HepG2 (cell line): ENCODE results near the gene MYLK. TPM values are rescaled to one million over a fixed set of nuclear protein-coding genes. Genes with fewer than 3 reads are reported as not detected.

Experiments
- ATAC-seq: fragments of 200-7000 bp; cut with Tn5 transposase; 3 replicates; pipeline ENCODE4 v1.9.1; 2020; ENCODE audit warnings: mild to moderate bottlenecking, moderate library complexity
- BruUV-seq: library from RNA; stranded (reverse); fragments of 400-500 nt; replicated peaks from 2 replicates; lab custom pipeline; 2021; lab: Mats Ljungman, UMichigan
- CTCF ChIA-PET: fragments of 300-600 bp; formaldehyde crosslinking; extraction: SDS; loops from one replicate; lab custom pipeline; 2021; ENCODE audit warnings: low total read pairs, inconsistent platforms, low intra/inter-chr PET ratio; lab: Yijun Ruan, JAX
- POLR2A ChIA-PET: fragments of 350-600 bp; sonication (Branson Sonifier 250); formaldehyde crosslinking; loops from one replicate; lab custom pipeline; 2020; ENCODE audit warnings: antibody characterized with exemption, inconsistent platforms; lab: Yijun Ruan, JAX
- DNase-seq: peaks from one replicate; pipeline ENCODE4 v3.0.0-alpha.2; 2015; ENCODE audit warnings: low spot score
- FAIRE-seq: peaks from 3 replicates; lab custom pipeline; 2011; peaks lifted over from hg19 to GRCh38; lab: Jason Lieb, UNC
- H2AFZ ChIP-seq: one replicate; pipeline ENCODE4 v1.6.1; 2011; ENCODE audit warnings: low read length, inconsistent platforms
- H3K27ac ChIP-seq: fragments of 300-600 bp; 3 replicates; pipeline ENCODE4 v1.8.0; 2011; ENCODE audit warnings: mixed run types, mild to moderate bottlenecking, mixed read lengths, low read length, inconsistent platforms; ENCODE audit not compliant: insufficient read depth; ENCODE audit errors: extremely low read length
- H3K27me3 ChIP-seq, 2 experiments: fragments of 200-600 bp in 1 of 2; 2 replicates in 1 of 2; 3 replicates in 1 of 2; pipeline versions ENCODE4 v1.6.0 to v1.8.0; 2011; ENCODE audit warnings: low read length in 2 of 2, mild to moderate bottlenecking in 2 of 2, moderate library complexity in 2 of 2, inconsistent platforms in 1 of 2; ENCODE audit not compliant: insufficient read depth in 2 of 2, control insufficient read depth in 1 of 2
- H3K36me3 ChIP-seq, 2 experiments: fragments of 200-600 bp in 1 of 2; replicated peaks in 1 of 2; 2 replicates in 1 of 2; 3 replicates in 1 of 2; pipeline versions ENCODE4 v1.5.1 to v1.8.0; 2011; ENCODE audit warnings: low read length in 2 of 2, inconsistent platforms in 1 of 2; ENCODE audit not compliant: insufficient read depth in 2 of 2, control insufficient read depth in 1 of 2
- H3K4me1 ChIP-seq: 2 replicates; pipeline ENCODE4 v1.5.1; 2012; ENCODE audit warnings: low read length, inconsistent platforms; ENCODE audit not compliant: insufficient read depth
- H3K4me2 ChIP-seq: 2 replicates; pipeline ENCODE4 v1.6.0; 2011; ENCODE audit warnings: low read depth, low read length, inconsistent platforms
- H3K4me3 ChIP-seq, 3 experiments: fragments of 200-600 bp in 1 of 3; sonication (generic), shearing (Covaris generic) in 1 of 3; replicated peaks in 1 of 3; 2 replicates each; pipeline ENCODE4 v1.5.1; 2011 to 2016; ENCODE audit warnings: low read length in 3 of 3, inconsistent platforms in 2 of 3, low read depth in 2 of 3, mild to moderate bottlenecking in 2 of 3, control low read depth in 1 of 3, mixed read lengths in 1 of 3; ENCODE audit not compliant: insufficient read depth in 1 of 3
- H3K79me2 ChIP-seq: one replicate; pipeline ENCODE4 v1.6.1; 2011; ENCODE audit warnings: low read length, inconsistent platforms; ENCODE audit not compliant: insufficient read depth
- H3K9ac ChIP-seq: 2 replicates; pipeline ENCODE4 v1.6.0; 2011; ENCODE audit warnings: mild to moderate bottlenecking, low read depth, low read length, inconsistent platforms; ENCODE audit not compliant: insufficient read depth
- H3K9me3 ChIP-seq: 2 replicates; pipeline ENCODE4 v1.5.1; 2012; ENCODE audit warnings: mild to moderate bottlenecking, low read length
- H4K20me1 ChIP-seq: 2 replicates; pipeline ENCODE4 v1.6.0; 2011; ENCODE audit warnings: inconsistent platforms, mild to moderate bottlenecking, low read length, moderate library complexity; ENCODE audit not compliant: insufficient read depth
- ARNTL ChIP-seq: sonication (generic); formaldehyde crosslinking; IDR thresholded peaks from 2 replicates; pipeline ENCODE4 v1.4.0; 2020; ENCODE audit warnings: mild to moderate bottlenecking, missing genetic modification reagents
- ATAD3A ChIP-seq: sonication (generic); formaldehyde crosslinking; IDR thresholded peaks from 2 replicates; pipeline ENCODE4 v1.4.0; 2020; ENCODE audit warnings: missing genetic modification reagents
- KDM3A ChIP-seq: IDR thresholded peaks from 2 replicates; pipeline ENCODE4 v1.6.1; 2018; ENCODE audit warnings: low read depth, missing compliant biosample characterization
- MED13 ChIP-seq: sonication (generic); formaldehyde crosslinking; IDR thresholded peaks from 2 replicates; pipeline ENCODE4 v1.5.0; 2020; ENCODE audit warnings: missing genetic modification reagents
- MYC ChIP-seq: sonication (generic); formaldehyde crosslinking; IDR thresholded peaks from 2 replicates; pipeline ENCODE4 v1.9.0; 2021; ENCODE audit warnings: missing genetic modification reagents, borderline replicate concordance
- NFYB ChIP-seq: sonication (generic); formaldehyde crosslinking; IDR thresholded peaks from 2 replicates; pipeline ENCODE4 v1.4.0; 2020; ENCODE audit warnings: missing genetic modification reagents
- NR1H2 ChIP-seq: sonication (generic); formaldehyde crosslinking; IDR thresholded peaks from 2 replicates; pipeline ENCODE4 v1.8.1; 2022; ENCODE audit warnings: low read depth, missing genetic modification reagents, borderline replicate concordance
- REL ChIP-seq: sonication (generic); formaldehyde crosslinking; conservative IDR thresholded peaks from 2 replicates; pipeline ENCODE4 v1.8.0; 2022; ENCODE audit warnings: mild to moderate bottlenecking, missing genetic modification reagents, moderate library complexity
- SIN3B ChIP-seq: fragments of 150-350 bp; IDR thresholded peaks from 2 replicates; pipeline ENCODE4 v1.6.1; 2014; ENCODE audit warnings: low read length
- ZNF256 ChIP-seq: sonication (generic); formaldehyde crosslinking; conservative IDR thresholded peaks from 2 replicates; pipeline ENCODE4 v1.4.0; 2020; ENCODE audit warnings: missing genetic modification reagents
- ZNF660 ChIP-seq: sonication (generic); formaldehyde crosslinking; IDR thresholded peaks from 2 replicates; pipeline ENCODE4 v1.5.1; 2020; ENCODE audit warnings: mild to moderate bottlenecking, low read depth, missing genetic modification reagents, borderline replicate concordance
- WGBS: methylation state at CpG from one replicate; pipeline ENCODE4 v1.1.6; 2017; ENCODE audit warnings: low lambda C conversion rate; 5-methylcytosine and 5-hydroxymethylcytosine counted together
- in situ Hi-C: cut with HindIII; loops from 2 replicates; pipeline ENCODE4 v1.10.0; 2017; ENCODE audit warnings: low pct_unique_long_range_greater_than_20kb; ENCODE audit not compliant: extremely low pct_ligation_motif_present
- intact Hi-C: fragments of 100-400 bp; cut with micrococcal nuclease; formaldehyde crosslinking; loops from one replicate; pipeline ENCODE4 v1.10.0; 2022; ENCODE audit not compliant: unreplicated experiment
- polyA plus RNA-seq, 8 experiments: library from polyadenylated mRNA; depleted of rRNA in 3 of 8; stranded (reverse) in 7 of 8; unstranded in 1 of 8; fragments of >200 nt; fragmentation: Illumina TruSeq in 4 of 8; extraction: Trizol in 4 of 8; gene quantifications; 2 replicates each; pipeline versions ENCODE4 v1.2.1 to v1.2.3, GENCODE V29; 2011 to 2016; ENCODE audit warnings: low read depth in 4 of 8, missing spikeins in 1 of 8, mixed read lengths in 1 of 8; ENCODE audit not compliant: insufficient read depth in 1 of 8
- total RNA-seq, 5 experiments: library from RNA; depleted of rRNA; stranded (reverse); fragments of >200 nt; fragmentation: Illumina TruSeq; extraction: Trizol; gene quantifications; 2 replicates each; pipeline ENCODE4 v1.2.3, GENCODE V29; 2016; ENCODE audit warnings: low read depth in 1 of 5
- TF ChIP-seq, protein P1 (sequence below): sonication (generic); formaldehyde crosslinking; IDR thresholded peaks from 2 replicates; pipeline ENCODE4 v1.5.1; 2020; ENCODE audit warnings: mild to moderate bottlenecking, missing genetic modification reagents, borderline replicate concordance
- TF ChIP-seq, protein P2 (sequence below): IDR thresholded peaks from 2 replicates; pipeline ENCODE4 v1.6.1; 2012; ENCODE audit warnings: low read depth, low read length, improper control_type of control experiment
- TF ChIP-seq, protein P3 (sequence below): sonication (generic); formaldehyde crosslinking; IDR thresholded peaks from 2 replicates; pipeline ENCODE4 v1.9.0; 2022; ENCODE audit warnings: low read depth, missing genetic modification reagents
- TF ChIP-seq, protein P4 (sequence below): sonication (generic); formaldehyde crosslinking; IDR thresholded peaks from 2 replicates; pipeline ENCODE4 v1.4.0; 2020; ENCODE audit warnings: mild to moderate bottlenecking, low read depth, missing genetic modification reagents
- TF ChIP-seq, protein P5 (sequence below): sonication (generic); formaldehyde crosslinking; IDR thresholded peaks from 2 replicates; pipeline ENCODE4 v1.5.0; 2020; ENCODE audit warnings: missing genetic modification reagents

MYLK gene
- total and polyA plus RNA-seq, 2 of the 13 experiments (the other 11 are each of a cell fraction or from before 2014, with no cell fraction given), result 10.6 to 34.9 TPM

DNA sequence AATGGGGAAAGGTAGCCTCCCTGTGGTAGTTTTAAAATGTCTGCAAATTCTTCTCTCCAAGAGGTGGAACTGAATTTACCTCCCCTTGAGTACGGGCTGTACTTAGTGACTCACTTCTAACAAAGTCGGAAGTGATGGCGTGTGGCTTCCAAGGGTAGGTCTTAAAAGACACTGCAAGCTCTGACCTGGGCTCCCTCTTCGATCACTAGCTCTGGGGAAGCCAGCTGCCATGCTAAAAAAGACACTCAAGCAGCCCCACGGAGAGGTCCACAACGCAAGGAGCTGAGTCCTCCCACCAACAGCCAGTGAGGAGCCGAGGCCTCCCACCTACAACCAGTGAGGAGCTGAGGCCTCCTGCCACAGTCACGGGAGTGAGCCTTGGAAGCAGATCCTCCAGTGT is 177.3 kb downstream of the MYLK start:
- no peak overlapping the region for H2AFZ ChIP-seq
- 98% methylated on average over 4 of the region's 8 CpGs for WGBS
- H3K9me3 ChIP-seq, result no peaks in the 10 kb centered on the region
- no peaks in the 10 kb centered on the region for H3K27me3 ChIP-seq
- no peak for FAIRE-seq
- ChIA-PET POLR2A (interaction anchor here (1.1 kb wide), 1 partner anchor 10 kb away, joined by 3 read pairs; no protein-coding TSS in a partner anchor), CTCF (no interaction called here)
- no peak overlapping the region for H3K9ac ChIP-seq
- BruUV-seq, result no TSS peak
- H3K36me3 ChIP-seq, result peaks cover 8 to 29% of the 10 kb centered on the region in 2 experiments; a peak in 4 of 5 replicates
- no peak for DNase-seq
- H3K79me2 ChIP-seq, result no peaks in the 10 kb centered on the region
- H3K27ac ChIP-seq, result no peak overlapping the region
- intact Hi-C loops, result no loop called here
- no peak for ATAC-seq
- H3K4me3 ChIP-seq, result no peak overlapping the region
- TF ChIP-seq NR1H2, result no peak
- TF ChIP-seq, protein P1, sequence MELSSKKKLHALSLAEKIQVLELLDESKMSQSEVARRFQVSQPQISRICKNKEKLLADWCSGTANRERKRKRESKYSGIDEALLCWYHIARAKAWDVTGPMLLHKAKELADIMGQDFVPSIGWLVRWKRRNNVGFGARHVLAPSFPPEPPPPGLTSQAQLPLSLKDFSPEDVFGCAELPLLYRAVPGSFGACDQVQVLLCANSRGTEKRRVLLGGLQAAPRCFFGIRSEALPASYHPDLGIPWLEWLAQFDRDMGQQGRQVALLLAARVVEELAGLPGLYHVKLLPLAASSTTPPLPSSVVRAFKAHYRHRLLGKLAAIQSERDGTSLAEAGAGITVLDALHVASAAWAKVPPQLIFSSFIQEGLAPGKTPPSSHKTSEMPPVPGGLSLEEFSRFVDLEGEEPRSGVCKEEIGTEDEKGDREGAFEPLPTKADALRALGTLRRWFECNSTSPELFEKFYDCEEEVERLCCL (CRISPR knock-in tag), result no peak
- no peak for TF ChIP-seq ZNF660 (CRISPR knock-in tag)
- no peak for TF ChIP-seq REL (CRISPR knock-in tag)
- no peak for TF ChIP-seq SIN3B
- no peak for TF ChIP-seq ATAD3A
- no peak for TF ChIP-seq ZNF256 (CRISPR knock-in tag)
- TF ChIP-seq MYC, result no peak
- TF ChIP-seq MED13 (CRISPR knock-in tag), result no peak
- TF ChIP-seq, protein P2, sequence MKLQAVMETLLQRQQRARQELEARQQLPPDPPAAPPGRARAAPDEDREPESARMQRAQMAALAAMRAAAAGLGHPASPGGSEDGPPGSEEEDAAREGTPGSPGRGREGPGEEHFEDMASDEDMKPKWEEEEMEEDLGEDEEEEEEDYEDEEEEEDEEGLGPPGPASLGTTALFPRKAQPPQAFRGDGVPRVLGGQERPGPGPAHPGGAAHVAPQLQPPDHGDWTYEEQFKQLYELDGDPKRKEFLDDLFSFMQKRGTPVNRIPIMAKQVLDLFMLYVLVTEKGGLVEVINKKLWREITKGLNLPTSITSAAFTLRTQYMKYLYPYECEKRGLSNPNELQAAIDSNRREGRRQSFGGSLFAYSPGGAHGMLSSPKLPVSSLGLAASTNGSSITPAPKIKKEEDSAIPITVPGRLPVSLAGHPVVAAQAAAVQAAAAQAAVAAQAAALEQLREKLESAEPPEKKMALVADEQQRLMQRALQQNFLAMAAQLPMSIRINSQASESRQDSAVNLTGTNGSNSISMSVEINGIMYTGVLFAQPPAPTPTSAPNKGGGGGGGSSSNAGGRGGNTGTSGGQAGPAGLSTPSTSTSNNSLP, result no peak
- TF ChIP-seq, protein P3, sequence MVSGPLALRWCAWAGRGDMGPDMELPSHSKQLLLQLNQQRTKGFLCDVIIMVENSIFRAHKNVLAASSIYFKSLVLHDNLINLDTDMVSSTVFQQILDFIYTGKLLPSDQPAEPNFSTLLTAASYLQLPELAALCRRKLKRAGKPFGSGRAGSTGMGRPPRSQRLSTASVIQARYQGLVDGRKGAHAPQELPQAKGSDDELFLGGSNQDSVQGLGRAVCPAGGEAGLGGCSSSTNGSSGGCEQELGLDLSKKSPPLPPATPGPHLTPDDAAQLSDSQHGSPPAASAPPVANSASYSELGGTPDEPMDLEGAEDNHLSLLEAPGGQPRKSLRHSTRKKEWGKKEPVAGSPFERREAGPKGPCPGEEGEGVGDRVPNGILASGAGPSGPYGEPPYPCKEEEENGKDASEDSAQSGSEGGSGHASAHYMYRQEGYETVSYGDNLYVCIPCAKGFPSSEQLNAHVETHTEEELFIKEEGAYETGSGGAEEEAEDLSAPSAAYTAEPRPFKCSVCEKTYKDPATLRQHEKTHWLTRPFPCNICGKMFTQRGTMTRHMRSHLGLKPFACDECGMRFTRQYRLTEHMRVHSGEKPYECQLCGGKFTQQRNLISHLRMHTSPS (CRISPR knock-in tag), result no peak
- TF ChIP-seq, protein P4, sequence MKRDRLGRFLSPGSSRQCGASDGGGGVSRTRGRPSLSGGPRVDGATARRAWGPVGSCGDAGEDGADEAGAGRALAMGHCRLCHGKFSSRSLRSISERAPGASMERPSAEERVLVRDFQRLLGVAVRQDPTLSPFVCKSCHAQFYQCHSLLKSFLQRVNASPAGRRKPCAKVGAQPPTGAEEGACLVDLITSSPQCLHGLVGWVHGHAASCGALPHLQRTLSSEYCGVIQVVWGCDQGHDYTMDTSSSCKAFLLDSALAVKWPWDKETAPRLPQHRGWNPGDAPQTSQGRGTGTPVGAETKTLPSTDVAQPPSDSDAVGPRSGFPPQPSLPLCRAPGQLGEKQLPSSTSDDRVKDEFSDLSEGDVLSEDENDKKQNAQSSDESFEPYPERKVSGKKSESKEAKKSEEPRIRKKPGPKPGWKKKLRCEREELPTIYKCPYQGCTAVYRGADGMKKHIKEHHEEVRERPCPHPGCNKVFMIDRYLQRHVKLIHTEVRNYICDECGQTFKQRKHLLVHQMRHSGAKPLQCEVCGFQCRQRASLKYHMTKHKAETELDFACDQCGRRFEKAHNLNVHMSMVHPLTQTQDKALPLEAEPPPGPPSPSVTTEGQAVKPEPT (CRISPR knock-in tag), result no peak
- TF ChIP-seq NFYB (CRISPR knock-in tag), result no peak
- TF ChIP-seq KDM3A, result no peak
- TF ChIP-seq, protein P5, sequence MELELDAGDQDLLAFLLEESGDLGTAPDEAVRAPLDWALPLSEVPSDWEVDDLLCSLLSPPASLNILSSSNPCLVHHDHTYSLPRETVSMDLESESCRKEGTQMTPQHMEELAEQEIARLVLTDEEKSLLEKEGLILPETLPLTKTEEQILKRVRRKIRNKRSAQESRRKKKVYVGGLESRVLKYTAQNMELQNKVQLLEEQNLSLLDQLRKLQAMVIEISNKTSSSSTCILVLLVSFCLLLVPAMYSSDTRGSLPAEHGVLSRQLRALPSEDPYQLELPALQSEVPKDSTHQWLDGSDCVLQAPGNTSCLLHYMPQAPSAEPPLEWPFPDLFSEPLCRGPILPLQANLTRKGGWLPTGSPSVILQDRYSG (CRISPR knock-in tag), result no peak
- no peak for TF ChIP-seq ARNTL
- H4K20me1 ChIP-seq, result no peaks in the 10 kb centered on the region
- in situ Hi-C loops, result no loop called here
- H3K4me2 ChIP-seq, result no peak overlapping the region
- peaks cover 13% of the 10 kb centered on the region for H3K4me1 ChIP-seq
